OCI-M2 (cell line): ENCODE data around the gene LIX1L.
"Not testable (repeated sequence)": the region's sequence is repeated elsewhere in the genome, so short reads cannot be mapped to it uniquely, and the experiment has no call there.

Source experiments
- DNase-seq: peaks from one replicate; lab custom pipeline; 2025; ENCODE audit not compliant: unreplicated experiment; lab: John Stamatoyannopoulos, UW

The LIX1L gene

DNA sequence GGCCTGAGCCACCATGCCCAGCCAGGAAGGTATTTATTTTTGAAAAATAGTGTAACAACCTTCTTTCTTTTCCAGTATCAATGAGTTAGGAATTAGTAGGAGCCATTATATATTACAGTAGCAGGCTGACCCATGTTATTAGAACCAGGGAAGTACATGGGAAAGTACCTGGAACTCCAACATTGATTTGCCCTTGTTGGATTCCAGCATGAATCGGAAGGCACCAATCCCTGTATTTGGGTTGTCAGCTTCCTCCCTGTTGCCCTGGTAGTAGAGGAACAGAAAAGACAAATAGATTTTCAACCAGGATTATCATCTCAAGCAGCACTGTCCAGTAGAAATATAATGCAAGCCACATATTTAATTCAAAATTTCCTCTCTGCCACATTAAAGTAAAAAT is 20.4 kb downstream of the LIX1L start:
- DNase-seq: no peak

DNA sequence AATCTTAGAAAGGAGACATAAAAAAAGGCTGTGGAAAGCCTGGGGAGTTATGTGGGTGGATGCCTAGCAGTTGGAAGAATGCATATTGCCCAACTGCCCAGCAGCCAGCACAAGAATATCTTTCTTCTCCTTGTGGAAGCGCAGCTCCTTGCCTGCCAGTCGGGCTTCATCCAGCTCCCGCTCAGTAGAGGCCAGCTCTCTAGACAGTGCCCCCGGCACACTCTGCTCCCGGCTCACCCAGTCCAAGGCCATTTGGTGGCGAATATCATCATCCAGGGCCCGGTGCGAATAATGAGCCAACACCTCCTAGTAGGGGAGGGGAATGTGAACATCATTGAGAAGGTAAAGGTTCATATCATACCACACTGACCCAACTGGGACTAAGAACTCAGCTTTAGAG is 21.6 kb downstream of the LIX1L start:
- DNase-seq: no peak

DNA sequence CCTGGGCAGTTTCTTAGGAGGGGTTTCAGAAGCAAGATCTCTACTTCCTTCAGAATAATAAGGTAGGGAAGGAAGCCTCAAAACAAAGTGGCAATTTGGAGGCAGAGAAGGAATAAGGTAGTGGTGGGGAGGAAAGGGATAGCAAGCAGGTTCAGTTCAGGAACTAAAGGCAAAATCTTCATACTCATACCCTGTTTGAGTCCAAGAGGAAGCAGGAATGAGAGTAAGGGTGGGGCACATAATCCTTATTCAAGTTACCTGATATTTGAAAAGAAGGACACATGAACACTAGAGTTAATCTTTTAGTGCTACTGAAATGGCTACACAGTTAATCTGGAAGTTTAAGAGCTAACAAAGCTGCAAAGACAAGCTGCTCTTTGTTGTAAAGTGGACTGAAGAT is 22.1 kb downstream of the LIX1L start:
- no peak for DNase-seq

DNA sequence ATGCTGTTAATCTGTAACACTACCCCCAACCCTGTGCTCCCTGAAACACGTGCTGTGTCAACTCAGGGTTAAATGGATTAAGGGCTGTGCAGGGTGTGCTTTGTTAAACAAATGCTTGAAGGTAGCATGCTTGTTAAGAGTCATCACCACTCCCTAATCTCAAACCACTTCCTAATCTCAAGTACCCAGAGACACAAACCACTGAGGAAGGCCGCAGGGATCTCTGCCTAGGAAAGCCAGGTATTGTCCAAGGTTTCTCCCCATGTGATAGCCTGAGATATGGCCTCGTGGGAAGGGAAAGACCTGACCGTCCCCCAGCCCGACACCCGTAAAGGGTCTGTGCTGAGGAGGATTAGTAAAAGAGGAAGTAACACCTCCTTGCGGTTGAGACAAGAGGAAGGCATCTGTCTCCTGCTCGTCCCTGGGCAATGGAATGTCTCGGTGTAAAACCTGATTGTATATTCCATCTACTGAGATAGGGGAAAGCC is 25.3 kb downstream of the LIX1L start:
- DNase-seq: not testable (repeated sequence)

DNA sequence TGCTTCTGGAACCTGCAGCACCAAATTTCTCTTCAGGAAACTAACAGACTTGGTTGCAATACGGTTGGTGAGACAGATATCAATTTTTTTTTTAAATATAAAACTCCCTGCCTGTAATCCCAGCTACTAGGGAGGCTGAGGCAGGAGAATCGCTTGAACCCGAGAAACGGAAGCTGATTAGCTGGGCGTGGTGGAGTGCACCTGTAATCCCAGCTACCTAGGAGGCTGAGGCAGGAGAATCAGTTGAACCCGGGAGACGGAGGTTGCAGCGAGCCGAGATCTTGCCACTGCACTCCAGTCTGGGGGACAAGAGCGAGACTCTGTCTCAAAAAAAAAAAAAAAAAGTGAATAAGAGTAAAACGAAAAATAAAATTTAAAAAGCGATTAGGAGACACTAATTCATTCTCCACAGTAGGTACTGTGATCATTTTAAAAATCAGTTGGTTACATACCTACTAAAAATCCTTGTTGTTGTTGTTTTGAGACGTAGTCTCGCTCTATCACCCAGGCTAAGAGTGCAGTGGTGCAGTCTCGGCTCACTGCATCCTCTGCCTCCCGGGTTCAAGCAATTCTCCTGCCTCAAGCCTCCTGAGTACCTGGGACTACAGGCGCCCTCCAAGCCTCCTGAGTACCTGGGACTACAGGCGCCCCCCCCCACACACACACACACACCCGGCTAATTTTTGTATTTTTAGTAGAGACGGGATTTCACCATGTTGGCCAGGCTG is 29.7 kb downstream of the LIX1L start:
- no peak for DNase-seq

DNA sequence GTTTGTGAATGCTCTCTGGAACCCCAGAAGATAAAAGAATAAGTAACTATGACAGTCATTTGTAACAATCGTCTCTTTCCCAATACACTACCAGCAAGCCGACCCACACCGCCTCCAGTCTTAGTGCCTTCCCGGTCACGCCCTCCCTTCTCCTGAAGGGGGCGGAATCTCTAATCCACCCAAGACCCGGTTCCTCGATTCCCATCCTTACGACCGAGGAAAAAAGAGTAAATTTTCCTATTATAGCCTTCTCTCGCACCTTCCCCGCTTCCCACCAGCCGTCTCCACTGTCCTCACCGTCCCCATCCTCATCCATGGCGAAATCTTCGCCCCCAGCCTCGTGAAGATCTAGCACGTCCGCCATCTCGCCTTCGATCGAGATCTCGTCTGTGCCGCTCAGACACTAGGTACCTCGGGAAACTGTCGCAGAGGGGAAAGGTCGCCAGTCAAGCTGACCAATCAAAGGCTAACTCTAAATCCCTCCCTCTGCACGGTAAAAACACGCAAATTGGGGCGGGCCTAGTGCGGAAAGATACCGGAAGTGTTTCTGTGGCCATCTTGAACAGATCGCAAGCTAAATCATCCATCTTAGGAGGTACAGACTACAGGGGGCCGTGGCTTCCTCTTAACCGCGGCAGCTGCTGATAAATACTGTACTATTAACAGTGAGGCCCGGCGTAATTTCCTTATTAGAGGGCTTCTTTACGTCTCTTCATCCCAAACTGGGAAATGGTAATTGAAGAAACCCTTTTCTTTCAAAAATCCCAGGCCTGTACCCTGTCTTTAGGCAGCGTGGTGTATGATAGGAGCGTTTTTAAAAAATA is 30.5 kb downstream of the LIX1L start, which contains the start of gene RBM8A:
RBM8A (minus strand) TSS at position 422 of the 824 bp plus-strand sequence; CDS start at position 364, 58 bp downstream.
- peak; percentile 47 for DNase-seq

DNA sequence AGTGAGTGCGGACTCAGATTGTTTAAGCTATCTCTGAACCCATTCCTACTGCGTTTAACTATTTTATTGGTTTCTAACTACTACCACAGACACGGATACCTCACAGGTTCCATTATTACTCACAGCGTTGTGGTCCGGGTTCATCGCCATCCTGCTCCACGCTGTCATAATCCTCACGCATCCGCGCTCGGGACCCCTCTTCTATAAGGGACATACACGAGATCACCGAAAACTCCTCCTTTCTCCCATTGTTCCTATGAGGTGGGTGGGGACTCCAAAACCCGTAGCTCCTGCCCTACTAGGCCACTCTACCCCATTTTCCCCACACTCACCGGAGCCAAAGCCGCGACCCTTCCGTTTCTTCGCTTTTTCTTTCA is 31.1 kb downstream of the LIX1L start:
- no peak for DNase-seq

DNA sequence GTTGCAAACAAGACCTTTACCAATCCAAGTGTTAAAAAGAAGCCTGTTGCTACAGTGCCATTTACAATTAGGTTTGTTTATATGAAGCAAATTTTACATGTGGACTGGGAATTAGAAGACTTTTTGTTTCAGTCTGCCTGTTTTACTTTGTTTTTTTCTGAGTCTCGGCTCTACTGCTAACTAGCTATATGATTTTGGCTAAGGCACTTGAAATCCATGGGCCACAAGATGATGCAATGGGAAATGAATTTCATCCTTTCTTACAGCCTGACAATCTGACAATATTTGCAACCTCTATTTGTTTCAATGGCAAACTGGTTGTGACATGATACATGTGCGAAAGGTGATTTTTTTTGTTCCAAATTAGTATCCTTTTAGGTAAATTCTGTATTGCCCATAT is 35.6 kb downstream of the LIX1L start:
- no peak for DNase-seq

DNA sequence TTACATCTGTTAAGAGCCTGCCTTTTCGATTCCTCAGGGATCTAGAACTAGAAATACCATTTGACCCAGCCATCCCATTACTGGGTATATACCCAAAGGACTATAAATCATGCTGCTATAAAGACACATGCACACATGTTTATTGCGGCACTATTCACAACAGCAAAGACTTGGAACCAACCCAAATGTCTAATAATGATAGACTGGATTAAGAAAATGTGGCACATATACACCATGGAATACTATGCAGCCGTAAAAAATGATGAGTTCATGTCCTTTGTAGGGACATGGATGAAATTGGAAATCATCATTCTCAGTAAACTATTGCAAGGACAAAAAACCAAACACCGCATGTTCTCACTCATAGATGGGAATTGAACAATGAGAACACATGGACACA is 37.5 kb downstream of the LIX1L start:
- not testable (repeated sequence) for DNase-seq

DNA sequence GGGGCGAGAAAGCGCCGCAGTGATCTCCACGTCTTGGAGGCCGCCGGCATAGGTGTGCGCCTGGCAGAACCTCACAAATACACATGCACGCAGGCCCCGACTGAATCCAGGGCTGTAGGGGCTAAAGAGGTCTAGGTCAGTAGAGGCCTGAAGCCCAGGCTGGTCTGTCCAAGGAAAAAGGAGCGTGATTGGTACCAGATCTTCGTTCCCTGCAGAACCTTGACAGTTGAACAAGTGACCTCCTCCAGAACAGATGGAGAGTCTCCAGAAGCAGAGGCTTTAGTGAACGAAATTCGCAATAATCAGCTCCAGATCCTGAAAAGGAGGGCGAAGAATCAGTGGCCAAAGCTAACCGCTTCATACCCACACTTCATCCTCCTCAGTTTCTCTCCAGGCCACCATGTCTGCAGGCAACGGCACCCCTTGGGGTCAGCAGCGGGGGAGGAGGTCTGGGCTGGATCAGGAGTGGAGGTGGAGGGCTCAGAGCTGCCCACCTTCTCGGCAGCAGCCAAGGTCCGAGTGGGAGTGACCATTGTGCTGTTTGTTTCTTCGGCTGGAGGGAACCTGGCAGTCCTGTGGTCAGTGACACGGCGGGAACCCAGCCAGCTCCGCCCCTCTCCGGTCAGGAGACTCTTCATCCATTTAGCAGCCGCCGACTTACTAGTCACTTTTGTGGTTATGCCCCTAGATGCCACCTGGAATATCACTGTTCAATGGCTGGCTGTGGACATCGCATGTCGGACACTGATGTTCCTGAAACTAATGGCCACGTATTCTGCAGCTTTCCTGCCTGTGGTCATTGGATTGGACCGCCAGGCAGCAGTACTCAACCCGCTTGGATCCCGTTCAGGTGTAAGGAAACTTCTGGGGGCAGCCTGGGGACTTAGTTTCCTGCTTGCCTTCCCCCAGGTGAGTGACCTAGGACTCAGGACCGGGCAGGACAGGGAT is 38.6 kb downstream of the LIX1L start:
- peak; percentile 10 for DNase-seq

DNA sequence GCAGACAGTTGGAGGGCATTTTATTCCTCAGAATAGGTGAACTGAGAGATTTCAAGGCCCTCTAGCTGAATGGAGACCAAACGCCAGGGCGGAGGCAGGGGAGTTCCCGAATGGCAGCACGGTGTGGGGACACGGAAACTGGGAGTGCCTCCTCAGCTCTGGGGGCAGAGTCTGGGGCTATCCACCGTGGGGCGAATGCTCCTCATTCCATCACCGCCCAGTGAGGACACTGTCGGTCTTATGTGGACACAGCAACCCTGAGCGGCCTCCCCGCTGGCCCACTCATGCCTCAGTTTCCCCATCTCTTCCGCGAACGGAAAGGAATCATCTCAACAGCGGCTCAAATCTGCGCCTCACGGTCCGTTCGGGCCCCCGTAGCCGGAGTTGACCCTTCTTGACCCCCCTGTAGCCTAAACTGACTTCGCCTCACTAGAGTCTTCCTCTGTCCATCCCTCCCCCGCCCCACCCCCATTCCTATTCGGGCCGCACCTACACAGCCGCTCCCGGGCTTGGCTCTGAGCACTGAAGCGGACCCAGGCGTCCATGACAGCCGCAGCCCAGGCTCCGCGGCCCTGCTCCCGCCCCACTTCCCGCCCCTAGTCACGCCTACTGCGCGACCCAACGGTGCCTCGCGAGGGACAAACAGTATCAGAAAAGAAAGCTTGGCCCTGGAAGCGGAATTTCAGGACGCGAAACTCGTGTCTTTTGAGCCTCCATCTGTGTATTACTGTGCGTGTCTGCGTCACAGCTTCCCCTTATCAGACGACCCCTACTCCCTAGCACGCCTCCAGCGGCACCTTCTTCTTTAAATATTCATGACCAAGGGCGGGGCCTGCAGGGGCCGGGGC is 39.4 kb downstream of the LIX1L start, which contains the start of gene PEX11B:
PEX11B (minus strand) TSS at position 574 of the 848 bp plus-strand sequence; CDS start at position 545, 29 bp downstream.
- peak; percentile 66 for DNase-seq

DNA sequence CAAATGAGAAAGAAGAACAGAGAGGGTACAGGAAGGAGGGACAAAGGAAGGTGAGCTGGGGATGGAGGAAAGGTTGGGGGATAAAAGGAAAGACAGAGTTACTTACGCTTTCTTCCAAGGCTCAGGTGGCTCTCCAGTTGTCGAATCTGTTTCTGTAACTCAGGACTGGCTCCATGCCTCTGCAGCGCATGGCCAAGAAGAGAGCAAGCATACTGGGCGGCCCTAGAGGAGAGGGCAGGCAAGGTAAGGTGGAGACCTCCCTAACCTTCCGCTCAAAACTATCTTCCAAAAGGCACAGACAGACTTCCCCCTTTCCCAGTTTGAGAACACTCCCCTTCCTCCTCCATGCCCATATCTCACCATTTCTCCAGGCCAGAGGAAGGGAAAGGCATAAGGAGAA is 40.2 kb downstream of the LIX1L start:
- DNase-seq: no peak

DNA sequence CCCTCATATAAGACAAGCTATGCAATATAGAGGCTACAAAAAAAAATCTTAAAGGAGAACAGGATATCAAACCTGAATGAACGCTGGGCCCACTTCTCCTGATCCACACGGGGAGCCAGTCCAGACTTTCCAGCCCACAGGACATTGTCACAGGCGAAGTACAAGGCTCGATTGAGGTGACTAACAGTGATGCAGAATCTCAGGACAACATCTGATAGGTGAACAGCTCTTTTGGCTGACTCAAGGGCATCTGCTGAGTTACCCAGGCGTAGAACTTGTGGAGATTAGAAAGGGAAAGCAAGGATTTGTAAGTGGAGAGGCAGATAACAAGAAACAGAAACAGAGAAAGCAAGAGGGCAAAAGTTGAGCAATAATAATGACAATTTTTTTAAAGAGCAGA is 41.1 kb downstream of the LIX1L start:
- no peak for DNase-seq

DNA sequence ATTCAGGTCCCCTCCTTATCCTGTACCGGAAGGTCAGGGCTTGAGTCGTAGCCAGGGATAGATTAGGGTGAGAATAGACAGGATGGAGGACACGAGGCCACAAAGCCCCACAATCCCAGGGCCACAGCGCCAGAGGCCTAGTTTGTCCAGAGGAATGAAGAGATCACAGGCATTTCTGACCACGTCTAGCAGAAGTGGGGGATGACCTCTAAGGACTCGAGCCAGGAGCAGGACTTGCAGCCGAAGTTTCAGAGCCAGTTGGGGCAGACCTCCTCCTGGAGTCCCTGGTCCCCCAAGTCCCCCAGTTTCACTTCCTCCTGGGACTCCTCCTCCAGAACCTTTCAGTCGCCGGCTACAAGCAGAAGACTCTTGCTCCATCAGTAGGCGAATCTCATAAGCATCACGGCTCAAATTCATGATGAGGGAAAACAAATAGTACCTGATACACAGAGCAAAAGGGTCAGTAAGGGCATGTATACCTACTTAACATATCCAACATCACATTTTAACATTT is 45.6 kb downstream of the LIX1L start:
- no peak for DNase-seq

DNA sequence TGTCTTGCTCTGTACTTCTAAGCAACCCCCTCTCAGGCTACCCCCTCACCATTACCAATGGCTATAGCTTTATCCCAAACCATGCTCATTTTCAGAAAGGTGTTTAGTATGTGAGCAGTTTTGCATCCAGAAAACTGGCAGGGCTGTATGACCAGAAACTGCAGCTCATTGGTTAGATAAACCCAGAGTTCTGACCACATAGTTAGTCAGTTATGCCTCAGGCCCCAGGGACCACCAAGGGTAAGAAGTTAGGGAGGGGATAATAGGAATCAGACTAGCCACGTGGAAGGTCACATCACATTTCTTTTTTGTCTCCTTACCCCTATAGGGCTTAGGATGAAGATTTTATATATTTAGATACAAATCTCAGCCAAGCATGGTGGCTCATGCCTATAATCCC is 49.2 kb downstream of the LIX1L start:
- no peak for DNase-seq

DNA sequence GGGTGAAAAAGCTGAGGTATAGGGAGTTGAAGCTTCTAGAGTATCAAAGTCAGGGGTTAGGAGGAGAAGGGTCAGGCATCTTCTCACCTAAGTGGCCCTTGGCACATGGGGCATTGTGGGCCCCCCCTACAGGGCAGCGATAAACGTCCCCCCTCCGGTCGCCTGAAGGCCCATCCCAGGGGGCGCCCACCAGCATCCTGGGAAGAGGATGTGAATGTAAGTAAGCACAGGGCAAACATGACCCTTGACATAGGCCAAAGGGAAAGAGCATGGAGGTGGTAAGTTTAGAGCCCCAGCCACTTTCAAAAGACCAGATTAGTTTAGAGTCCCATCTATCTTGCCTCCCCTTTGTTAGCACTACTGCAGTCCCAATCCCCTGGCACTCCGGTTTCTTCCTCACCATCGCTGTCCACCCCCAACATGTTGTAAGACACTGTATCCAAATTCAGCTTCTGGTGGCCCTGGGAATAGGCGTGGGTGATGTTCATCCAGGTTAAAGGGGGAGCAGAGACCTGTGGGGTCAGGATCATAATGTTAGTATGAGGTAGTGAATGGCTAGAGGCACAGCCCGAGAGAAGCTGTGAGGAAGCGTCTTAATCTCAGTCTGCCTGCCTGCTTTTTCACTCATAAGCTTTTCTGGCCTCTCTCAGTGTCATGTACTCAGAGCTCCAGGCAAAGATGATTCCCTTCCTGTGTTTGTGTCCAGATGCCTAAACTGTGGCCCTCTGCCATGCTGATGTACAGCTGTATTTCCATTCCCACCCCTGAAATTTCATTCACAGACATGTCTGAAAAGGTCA is 50.7 kb downstream of the LIX1L start:
- DNase-seq: no peak

DNA sequence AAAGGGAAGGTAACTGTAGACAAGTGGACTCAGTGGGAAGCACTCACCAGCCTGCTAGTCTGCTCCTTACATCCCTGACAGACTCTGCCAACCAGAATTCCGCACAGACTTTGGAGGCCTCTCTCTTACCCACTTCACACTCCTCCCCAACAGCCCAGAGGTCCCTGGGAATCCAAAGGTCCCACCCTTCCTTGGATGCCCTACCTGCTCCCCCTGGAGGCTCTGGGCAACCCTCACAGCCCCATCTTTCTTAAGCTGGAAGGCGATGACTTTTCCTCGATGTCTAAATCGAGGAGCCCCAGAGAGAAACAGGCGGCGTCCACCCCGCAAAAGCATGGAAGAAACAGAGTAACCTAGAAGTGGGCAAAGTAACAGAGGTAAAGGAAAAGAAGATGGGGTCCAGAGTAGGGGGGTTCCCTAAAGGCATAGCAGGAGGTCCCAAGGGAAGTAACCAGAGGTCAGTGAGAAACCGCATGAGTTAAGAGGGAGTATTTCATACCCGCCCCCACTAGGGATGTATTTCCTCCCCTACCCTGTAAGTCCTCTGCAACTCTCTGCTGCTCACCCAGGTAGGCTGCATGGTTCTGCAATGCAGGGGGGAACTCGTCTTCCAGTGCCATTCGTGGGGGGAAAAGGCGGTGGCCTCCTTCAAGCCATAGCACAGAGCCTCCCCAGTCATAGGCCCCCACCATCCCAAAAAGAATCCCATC is 56.4 kb downstream of the LIX1L start:
- no peak for DNase-seq

DNA sequence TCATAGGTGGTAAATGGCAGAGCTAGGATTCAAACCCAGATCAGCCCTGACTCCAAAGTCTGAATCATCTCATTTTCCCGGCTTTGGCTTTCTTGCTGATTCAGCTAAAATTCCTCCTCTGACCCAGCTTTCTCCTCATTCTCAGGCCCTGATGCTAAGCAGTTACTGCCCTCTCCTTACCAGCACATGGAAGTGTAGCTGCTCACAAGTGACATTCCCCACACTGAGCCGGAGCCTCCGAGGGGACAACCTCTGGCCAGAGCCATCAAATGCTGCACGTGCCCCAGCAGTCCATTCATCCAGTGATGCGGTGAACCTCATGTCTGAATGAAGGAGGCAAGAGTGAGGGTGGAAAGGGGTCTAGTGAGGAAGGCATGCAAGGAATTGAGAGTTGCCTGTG is 59.1 kb downstream of the LIX1L start:
- DNase-seq: no peak
